ENCODE data around the gene OR10G8.
"Not testable (repeated sequence)": the region's sequence is repeated elsewhere in the genome, so short reads cannot be mapped to it uniquely, and the experiment has no call there.

OR10G8 gene

GRCh38 chr11:124026498-124026897 is at the start of gene OR10G8:
OR10G8 (plus strand) TSS chr11:124026798; CDS start chr11:124029623, 2,825 bp downstream.
- DNase-seq: no peak

- DNase-seq: no peak
Measured at GRCh38 chr11:123977731-123978347, 48.8 kb upstream of the OR10G8 start, which contains the start of gene OR10S1. OR10S1 (minus strand) TSS chr11:123977781; CDS start chr11:123977664, 117 bp downstream.

DNA sequence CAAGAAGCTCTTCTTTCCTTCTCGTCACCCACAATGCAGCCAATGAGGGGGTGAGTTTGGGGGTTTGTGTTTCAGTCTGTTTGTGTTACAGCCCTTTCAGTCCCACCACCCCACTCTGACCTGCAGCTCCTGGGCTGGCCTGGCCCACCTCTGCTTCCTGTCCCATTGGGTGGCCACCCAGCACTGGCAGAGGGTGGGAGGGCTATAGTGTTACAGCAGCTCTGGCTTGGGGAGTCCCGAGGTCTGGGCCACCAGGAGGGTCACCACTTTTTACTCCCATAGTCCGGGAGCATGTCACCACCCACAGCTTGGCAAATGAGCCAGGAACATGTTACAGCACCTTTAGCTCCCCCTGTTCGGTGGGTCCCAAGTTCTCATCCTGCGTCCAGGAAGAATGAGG is 47.3 kb upstream of the OR10G8 start:
- DNase-seq: no peak

- DNase-seq: no peak
Measured at GRCh38 chr11:123995119-123995518, 31.5 kb upstream of the OR10G8 start, which contains the start of gene OR10G6. OR10G6 (minus strand) TSS chr11:123995161; CDS start chr11:123995161, 0 bp downstream.

DNA sequence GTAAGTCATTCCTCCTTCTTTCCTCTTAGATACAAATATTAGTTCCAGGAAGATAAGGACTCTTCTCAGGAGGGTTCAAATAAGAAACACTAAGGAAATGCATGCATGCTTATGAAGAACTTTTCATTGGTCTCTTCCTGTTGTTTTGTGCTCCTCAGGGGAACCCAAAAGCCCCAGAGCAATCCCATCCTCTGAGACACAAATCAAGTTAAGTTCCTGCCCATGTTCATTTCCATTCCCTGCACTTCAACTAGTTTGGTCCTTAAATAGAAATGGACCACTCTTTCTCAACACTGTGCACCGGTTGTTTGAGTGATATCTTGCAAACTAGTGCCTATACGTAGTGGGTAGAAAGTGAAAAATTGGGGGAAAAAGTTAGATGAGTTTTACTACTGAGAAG is 13.9 kb upstream of the OR10G8 start, which contains the start of gene OR10G4:
Gene OR10G4, plus strand, starts transcription at position 301 of the 400 bp plus-strand sequence. CDS start 2,578 bp downstream, outside the sequence.
- DNase-seq: no peak

- not testable (repeated sequence) for DNase-seq
Measured at GRCh38 chr11:124015837-124016236, 10.8 kb upstream of the OR10G8 start.

GRCh38 chr11:124036666-124037065 is 10.1 kb downstream of the OR10G8 start:
- no peak for DNase-seq

DNA sequence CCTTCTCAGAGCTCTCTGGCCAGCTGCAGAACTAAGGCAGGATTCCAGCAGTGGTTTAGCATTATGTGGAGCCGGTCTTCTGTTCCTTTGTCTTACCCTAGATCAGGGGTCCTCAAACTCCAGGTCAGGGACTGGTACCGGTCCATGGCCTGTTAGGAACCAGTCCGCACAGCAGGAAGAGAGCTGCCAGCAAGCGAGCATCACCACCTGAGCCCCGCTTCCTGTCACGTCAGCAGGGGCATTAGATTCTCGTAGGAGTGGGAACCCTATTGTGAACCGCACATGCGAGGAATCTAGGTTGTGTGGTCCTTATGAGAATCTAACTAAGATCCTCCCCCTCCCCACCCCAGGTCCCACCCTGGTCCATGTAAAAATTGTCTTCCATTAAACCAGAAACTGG is 13.0 kb downstream of the OR10G8 start:
- DNase-seq: no peak

GRCh38 chr11:124041254-124041653 is 14.7 kb downstream of the OR10G8 start, which contains the start of gene OR10G7:
OR10G7 (minus strand) TSS chr11:124041325; CDS start chr11:124039001, 2,324 bp downstream.
- DNase-seq: no peak

DNA sequence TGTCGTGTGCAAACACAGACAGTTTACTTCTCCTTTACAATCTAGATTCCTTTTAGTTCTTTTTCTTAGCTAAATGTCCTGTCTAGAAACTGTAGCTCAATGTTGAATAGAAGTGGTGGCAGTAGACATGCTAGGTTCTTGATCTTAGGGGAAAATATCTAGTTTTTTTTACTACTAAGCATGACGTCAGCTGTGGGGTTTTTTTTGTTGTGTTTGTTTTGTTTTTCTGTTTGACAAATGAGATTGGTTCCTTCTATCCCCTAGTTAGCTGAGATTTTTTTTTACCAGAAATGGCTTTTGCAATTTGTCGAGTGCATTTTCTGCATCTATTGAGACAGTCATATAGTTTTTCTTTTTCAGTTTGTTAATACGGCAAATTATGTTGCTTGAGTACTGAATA is 16.8 kb downstream of the OR10G8 start:
- DNase-seq: no peak

- DNase-seq: no peak
Measured at GRCh38 chr11:124050748-124051147, 24.1 kb downstream of the OR10G8 start.

DNA sequence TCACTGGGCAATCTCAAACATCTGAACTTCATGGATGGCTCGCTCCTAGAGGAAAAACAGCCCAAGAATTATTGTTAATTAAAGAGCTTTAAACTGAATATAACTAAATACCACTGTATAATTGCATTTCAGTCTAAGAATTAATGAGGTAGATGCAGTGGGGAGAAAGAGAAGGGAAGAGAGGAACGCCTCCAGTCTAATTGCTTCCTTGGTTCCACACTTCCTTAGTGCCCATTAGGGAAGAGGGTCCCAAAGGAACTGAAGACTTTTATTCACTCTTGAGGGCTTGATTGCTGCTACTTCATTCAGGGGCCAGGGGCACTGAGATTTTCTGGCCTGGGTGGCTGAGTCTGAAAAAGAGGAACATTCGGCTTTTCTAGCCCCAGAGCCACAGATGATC is 26.4 kb downstream of the OR10G8 start:
- DNase-seq: no peak

GRCh38 chr11:124068601-124069110 is 42.1 kb downstream of the OR10G8 start:
- no peak for DNase-seq

DNA sequence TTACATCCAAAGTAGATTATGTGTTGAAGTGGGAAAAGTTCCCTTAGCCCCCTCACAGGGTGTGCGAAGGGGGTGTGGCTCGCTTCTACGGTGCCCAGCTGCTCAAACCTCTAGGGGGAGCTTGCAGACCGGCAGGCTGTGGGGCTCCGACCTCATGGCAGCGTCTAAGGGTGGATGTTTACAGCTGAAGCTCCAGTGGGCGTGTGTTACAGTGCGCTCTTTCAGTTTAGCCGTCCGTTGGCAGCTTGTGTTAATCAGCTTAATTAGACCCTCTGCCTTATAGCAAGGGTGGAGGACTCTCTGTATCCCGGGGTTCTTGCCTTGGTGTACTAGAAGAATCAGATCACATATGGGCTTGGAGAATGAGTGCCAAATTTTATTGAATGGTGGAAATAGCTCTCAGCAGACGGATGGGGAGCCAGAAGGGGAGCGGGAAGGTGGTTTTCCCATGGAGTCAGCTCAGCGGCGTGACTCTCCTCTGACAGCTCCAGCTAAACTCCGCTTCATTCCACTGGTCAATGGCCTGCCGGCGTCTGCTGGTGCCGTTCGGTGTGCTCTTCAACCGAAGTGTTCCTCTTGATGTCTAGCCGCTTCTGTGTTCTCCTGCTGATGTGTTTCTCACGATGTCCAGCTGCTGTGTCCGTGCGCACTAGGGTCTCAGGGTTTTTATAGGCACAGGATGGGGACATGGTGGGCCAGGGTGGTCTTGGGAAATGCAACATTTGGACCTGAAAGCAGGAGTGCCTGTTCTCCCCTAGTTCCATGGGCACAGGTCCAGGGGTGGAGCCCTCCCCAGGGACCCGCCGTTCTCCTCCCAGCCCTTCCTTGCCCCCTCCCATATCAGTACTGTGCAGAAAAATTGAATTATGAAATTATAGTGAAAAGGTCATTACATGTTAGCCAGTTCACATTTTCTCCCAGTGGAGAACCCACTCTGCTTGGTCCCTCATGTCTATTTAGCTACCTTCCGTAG is 43.1 kb downstream of the OR10G8 start:
- DNase-seq: peak; percentile 48

DNA sequence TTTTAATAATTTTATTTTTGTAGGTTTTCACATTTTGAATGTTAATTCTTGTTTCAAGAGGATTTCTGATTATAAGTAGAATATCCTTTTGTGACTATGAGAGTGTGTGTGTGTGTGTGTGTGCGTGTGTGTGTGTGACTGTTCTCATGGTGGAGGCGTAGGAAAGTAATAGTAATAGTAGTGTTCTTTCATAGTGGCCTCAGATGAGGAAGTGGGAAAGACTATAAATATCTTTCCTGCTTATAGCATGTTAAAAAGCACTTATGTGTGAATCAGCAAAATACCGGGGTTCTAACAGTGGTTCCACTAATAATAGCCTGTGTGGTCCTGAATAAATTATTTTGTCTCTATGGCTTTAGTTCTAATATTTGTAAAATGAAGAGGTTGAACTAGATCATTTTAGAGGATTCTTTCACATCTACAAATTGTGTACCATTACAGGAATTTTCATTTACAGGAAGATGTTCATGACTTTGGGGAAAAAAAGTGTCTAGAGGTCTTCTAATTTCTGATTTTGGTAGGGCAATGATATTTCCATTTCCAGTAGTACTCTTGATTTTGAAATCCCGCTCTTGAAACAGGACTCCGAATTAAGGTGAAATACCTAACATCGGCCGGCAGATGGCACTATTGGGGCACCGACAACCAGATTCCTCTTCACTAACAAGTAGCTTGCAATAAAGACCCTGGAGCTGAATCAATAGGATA is 44.5 kb downstream of the OR10G8 start:
- peak; percentile 75 for DNase-seq

DNA sequence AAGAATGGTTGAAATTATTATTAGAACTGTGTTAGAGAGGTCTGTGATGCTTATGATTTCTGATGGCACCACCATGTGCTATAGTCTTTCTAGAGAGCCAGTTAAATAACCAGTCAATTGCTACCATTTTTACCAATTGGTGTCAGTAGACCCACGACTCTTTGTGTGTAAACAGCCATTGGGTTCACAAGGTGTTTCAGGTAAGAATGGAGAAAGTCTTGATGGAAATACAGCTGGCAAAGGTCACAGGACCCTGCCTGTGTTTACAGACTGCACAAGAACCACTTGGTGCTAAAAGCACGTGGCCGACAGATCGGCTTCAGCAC is 45.0 kb downstream of the OR10G8 start:
- DNase-seq: no peak

DNA sequence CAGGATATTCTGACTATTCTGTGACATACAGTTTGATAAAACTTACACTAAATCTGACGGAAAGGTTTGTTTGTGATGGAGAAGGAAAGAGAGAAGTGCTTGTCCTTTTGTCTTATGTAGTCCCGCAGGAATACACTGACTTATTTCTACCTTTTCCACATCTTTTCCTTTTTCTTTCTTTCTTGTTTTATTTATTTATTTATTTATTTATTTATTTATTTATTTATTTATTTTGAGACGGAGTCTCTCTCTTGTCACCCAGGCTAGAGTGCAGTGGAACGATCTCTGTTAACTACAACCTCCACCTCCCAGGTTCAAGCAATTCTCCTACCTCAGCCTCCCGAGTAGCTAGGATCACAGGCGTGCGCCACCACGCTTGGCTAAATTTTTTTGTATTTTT is 45.5 kb downstream of the OR10G8 start:
- no peak for DNase-seq

DNA sequence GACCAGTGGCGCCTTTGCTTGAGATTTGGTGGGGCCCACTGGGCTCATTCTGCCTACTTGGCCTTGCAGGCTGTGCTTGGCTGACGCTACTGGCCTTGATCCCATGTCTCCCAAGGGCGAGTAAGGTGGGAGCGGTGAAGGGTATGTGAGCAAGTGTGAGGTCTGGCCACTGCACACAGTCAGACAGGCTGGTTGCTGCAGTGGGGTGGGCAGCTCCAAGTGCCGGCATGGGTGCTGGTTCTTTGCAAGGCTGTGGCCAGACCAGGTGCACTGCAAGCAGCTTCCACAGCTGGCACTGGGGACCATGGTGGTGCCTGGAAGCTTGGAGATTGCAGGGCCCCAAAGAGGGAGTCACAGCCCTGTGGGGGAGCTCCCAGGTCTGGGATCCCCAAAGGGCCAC is 48.0 kb downstream of the OR10G8 start:
- DNase-seq: no peak

DNA sequence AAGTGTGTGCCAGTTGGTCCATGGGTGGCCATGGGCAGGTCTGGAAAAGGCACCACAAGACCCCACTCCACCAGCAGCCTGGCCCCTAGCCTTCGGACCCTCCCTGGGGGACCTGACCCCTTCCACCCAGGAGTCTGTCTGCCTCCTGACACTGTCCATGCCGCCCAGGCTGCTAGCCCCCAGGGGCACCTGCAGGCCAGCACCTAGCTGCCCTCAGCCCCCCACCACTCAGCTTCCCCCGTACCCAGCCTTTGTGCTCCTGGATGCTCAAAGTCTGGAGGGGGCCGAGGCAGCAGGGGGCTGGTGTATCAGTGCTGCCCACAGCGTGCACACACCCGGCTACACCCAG is 48.9 kb downstream of the OR10G8 start:
- DNase-seq: no peak

DNA sequence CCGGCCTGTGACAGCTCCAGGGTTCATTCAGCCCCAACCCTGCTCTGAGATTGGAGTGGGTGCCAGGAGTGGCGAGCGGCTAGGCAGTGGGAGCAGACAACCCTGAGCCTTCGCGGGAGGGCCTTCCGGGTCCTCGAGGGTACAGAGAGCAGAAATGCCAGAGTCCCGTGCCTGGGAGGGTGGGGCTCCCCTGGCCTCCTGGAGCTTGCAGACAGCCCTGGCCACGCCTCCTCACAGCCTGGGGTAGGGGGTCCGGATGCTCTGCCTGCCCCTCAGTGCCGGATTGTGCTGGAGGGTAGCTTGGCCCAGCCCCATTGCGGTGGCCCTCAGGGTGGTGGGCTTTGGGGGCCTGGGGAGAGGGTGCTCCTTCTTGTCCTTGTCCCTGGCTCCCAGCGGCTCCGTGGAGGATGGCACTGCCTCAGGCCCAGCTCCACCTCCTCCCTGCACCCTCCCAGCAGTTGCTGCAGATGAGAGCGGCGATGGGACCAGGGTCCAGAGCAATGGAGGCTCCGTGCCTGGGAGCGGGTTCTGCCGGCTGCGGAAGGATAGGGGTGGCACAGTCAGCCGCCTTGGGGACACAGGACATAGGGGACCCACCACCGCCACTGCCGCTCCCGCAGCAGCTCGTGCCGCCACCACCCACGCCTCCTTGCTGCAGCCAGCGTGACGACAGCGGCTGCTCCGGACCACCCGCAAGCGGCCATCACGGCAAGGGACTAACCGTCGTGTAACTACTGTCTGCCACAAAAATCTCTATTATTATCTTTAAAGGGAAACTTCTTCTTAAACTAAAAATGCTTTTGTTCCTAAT is 49.4 kb downstream of the OR10G8 start:
- DNase-seq: no peak

DNA sequence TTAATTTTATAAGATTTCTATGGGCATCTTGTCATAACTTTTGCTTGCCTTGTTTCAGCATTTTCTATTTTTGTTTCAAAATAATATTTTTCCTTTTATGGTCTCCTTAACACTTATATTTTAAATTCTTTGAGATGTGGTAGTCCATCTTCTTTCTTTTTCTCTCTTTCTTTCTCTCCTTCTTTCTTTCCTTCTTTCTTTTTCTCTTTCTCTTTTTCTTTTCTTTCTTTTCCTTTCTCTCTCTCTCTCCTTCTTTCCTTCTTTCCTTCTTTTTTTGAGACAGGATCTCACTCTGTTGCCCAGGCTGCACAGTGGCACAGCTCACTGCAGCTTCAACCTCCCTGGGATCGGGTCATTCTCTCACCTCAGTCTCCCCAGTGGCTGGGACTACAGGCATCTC is 50.7 kb downstream of the OR10G8 start:
- DNase-seq: no peak

- no peak for DNase-seq
Measured at GRCh38 chr11:124078591-124078990, 52.0 kb downstream of the OR10G8 start.
